PC-3 (cell line): ENCODE measurements around the gene SNRNP25. TPM values are rescaled to one million over a fixed set of nuclear protein-coding genes. Genes with fewer than 3 reads are reported as not detected.
A peak's percentile ranks its signal among the peaks of the same experiment; 100 is the strongest.
"Not testable (repeated sequence)": the region's sequence is repeated elsewhere in the genome, so short reads cannot be mapped to it uniquely, and the experiment has no call there.

ENCODE experiments used
- ATAC-seq: fragments of 200-7000 bp; cut with Tn5 transposase; 2 replicates; pipeline ENCODE4 v1.9.1; 2020; ENCODE audit warnings: mild to moderate bottlenecking, moderate library complexity
- BruUV-seq: library from RNA; stranded (reverse); fragments of 400-500 nt; replicated peaks from 2 replicates; lab custom pipeline; 2021; lab: Mats Ljungman, UMichigan
- CTCF ChIA-PET: fragments of 300-600 bp; sonication (Branson Sonifier 250); formaldehyde crosslinking; loops from one replicate; lab custom pipeline; 2022; ENCODE audit warnings: antibody characterized with exemption; lab: Charles Lee
- POLR2A ChIA-PET: fragments of 300-600 bp; sonication (Branson Sonifier 250); formaldehyde crosslinking; loops from one replicate; lab custom pipeline; 2022; ENCODE audit warnings: antibody characterized with exemption; ENCODE audit not compliant: unreplicated experiment; lab: Charles Lee
- DNase-seq: peaks from one replicate; pipeline ENCODE4 v3.0.0-alpha.2; 2015
- H2AFZ ChIP-seq: fragments of 300-600 bp; sonication (generic); 2 replicates; pipeline ENCODE4 v1.6.0; 2016; ENCODE audit warnings: antibody characterized with exemption, low read length
- H3F3A ChIP-seq: fragments of 300-600 bp; sonication (generic); one replicate; pipeline ENCODE4 v1.6.0; 2017; ENCODE audit warnings: antibody characterized with exemption, low read length, control low read depth, mild to moderate bottlenecking; ENCODE audit not compliant: unreplicated experiment
- H3K27ac ChIP-seq: fragments of 300-600 bp; sonication (generic); 2 replicates; pipeline ENCODE4 v1.5.1; 2016; ENCODE audit warnings: mild to moderate bottlenecking, low read length
- H3K27me3 ChIP-seq: fragments of 300-600 bp; sonication (generic); 2 replicates; pipeline ENCODE4 v1.6.1; 2016; ENCODE audit warnings: low read length, mixed read lengths
- H3K36me3 ChIP-seq: fragments of 300-600 bp; sonication (generic); 2 replicates; pipeline ENCODE4 v1.6.1; 2016; ENCODE audit warnings: low read depth, mixed run types, low read length, mixed read lengths
- H3K4me1 ChIP-seq: fragments of 300-600 bp; sonication (generic); 2 replicates; pipeline ENCODE4 v1.5.1; 2016; ENCODE audit warnings: low read length; ENCODE audit not compliant: insufficient read depth
- H3K4me2 ChIP-seq: fragments of 300-600 bp; sonication (generic); 2 replicates; pipeline ENCODE4 v1.6.0; 2016; ENCODE audit warnings: low read length
- H3K4me3 ChIP-seq: fragments of 300-600 bp; sonication (generic); 2 replicates; pipeline ENCODE4 v1.5.1; 2016; ENCODE audit warnings: mild to moderate bottlenecking, low read length, mixed read lengths
- H3K79me2 ChIP-seq: fragments of 300-600 bp; sonication (generic); 2 replicates; pipeline ENCODE4 v1.6.1; 2017; ENCODE audit warnings: low read length, mixed read lengths
- H3K9ac ChIP-seq: fragments of 300-600 bp; sonication (generic); 2 replicates; pipeline ENCODE4 v1.6.0; 2016; ENCODE audit warnings: mild to moderate bottlenecking, low read length
- H3K9me2 ChIP-seq: fragments of 300-600 bp; sonication (generic); replicated peaks from 2 replicates; pipeline ENCODE4 v1.6.1; 2016; ENCODE audit warnings: mixed run types, low read length, mixed read lengths
- H3K9me3 ChIP-seq: fragments of 300-600 bp; sonication (generic); 2 replicates; pipeline ENCODE4 v1.6.1; 2016; ENCODE audit warnings: low read length, mixed read lengths
- H4K20me1 ChIP-seq: fragments of 300-600 bp; sonication (generic); 2 replicates; pipeline ENCODE4 v1.6.1; 2016; ENCODE audit warnings: low read length, mixed read lengths
- EZH2 ChIP-seq: fragments of 300-600 bp; sonication (generic); IDR thresholded peaks from one replicate; pipeline ENCODE4 v1.6.1; 2017; ENCODE audit warnings: antibody characterized with exemption, mild to moderate bottlenecking, low read length; ENCODE audit not compliant: unreplicated experiment
- EZH2phosphoT487 ChIP-seq: fragments of 300-600 bp; sonication (generic); IDR thresholded peaks from 2 replicates; pipeline ENCODE4 v1.6.1; 2018; ENCODE audit warnings: mild to moderate bottlenecking, antibody characterized with exemption, low read length, borderline replicate concordance
- intact Hi-C: fragments of 100-400 bp; cut with micrococcal nuclease; formaldehyde crosslinking; loops from 2 replicates; pipeline ENCODE4 v1.9.0; 2023
- total RNA-seq: library from RNA; depleted of rRNA; stranded (reverse); fragments of >200 nt; gene quantifications from 2 replicates; pipeline ENCODE4 v1.2.3, GENCODE V29; 2014
- TF ChIP-seq, protein P1 (sequence below): fragments of 300-600 bp; sonication (generic); conservative IDR thresholded peaks from 2 replicates; pipeline ENCODE4 v1.5.1; 2017; ENCODE audit warnings: antibody characterized with exemption, low read depth, mild to moderate bottlenecking, low read length

Gene SNRNP25
- total RNA-seq, 1 experiment from 2014 or later, result 45.8 TPM

GRCh38 chr16:37511-37910 is 16.1 kb upstream of the SNRNP25 start:
- H3K36me3 ChIP-seq, result no peaks in the 10 kb centered on the region; the same call in 1 of the 2 replicates
- no peak overlapping the region for H3K27ac ChIP-seq
- POLR2A ChIA-PET, result no interaction called here
- no peaks in the 10 kb centered on the region for H3F3A ChIP-seq
- no peak overlapping the region for H3K4me3 ChIP-seq
- TF ChIP-seq EZH2 (no peak), EZH2phosphoT487 (no peak)
- TF ChIP-seq, protein P1, sequence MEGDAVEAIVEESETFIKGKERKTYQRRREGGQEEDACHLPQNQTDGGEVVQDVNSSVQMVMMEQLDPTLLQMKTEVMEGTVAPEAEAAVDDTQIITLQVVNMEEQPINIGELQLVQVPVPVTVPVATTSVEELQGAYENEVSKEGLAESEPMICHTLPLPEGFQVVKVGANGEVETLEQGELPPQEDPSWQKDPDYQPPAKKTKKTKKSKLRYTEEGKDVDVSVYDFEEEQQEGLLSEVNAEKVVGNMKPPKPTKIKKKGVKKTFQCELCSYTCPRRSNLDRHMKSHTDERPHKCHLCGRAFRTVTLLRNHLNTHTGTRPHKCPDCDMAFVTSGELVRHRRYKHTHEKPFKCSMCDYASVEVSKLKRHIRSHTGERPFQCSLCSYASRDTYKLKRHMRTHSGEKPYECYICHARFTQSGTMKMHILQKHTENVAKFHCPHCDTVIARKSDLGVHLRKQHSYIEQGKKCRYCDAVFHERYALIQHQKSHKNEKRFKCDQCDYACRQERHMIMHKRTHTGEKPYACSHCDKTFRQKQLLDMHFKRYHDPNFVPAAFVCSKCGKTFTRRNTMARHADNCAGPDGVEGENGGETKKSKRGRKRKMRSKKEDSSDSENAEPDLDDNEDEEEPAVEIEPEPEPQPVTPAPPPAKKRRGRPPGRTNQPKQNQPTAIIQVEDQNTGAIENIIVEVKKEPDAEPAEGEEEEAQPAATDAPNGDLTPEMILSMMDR, result no peak
- H3K79me2 ChIP-seq, result no peaks in the 10 kb centered on the region
- H3K9me3 ChIP-seq, result no peaks in the 10 kb centered on the region
- no peaks in the 10 kb centered on the region for H3K27me3 ChIP-seq
- CTCF ChIA-PET, result no interaction called here
- no peak overlapping the region for H2AFZ ChIP-seq
- H3K9me2 ChIP-seq, result no peaks in the 10 kb centered on the region
- H3K4me2 ChIP-seq, result no peak overlapping the region
- no peak for ATAC-seq
- no peak overlapping the region for H3K9ac ChIP-seq
- H4K20me1 ChIP-seq, result no peaks in the 10 kb centered on the region
- intact Hi-C loops, result no loop called here
- no TSS peak for BruUV-seq
- no peak for DNase-seq
- H3K4me1 ChIP-seq, result peaks cover 5% of the 10 kb centered on the region; the same call in 1 of the 2 replicates

GRCh38 chr16:38206-38605 is 15.4 kb upstream of the SNRNP25 start:
- H3K9me3 ChIP-seq, H3K27ac ChIP-seq, H4K20me1 ChIP-seq, H3K4me2 ChIP-seq, CTCF ChIA-PET, intact Hi-C loops, H2AFZ ChIP-seq, H3F3A ChIP-seq, H3K79me2 ChIP-seq, ATAC-seq, H3K4me3 ChIP-seq, H3K27me3 ChIP-seq, H3K4me1 ChIP-seq, H3K9me2 ChIP-seq, DNase-seq, BruUV-seq, POLR2A ChIA-PET, H3K36me3 ChIP-seq, H3K9ac ChIP-seq: not testable (repeated sequence)

GRCh38 chr16:38941-39892 is 14.4 kb upstream of the SNRNP25 start:
- TF ChIP-seq, protein P1, result no peak
- TF ChIP-seq EZH2 (no peak), EZH2phosphoT487 (no peak)
- H3K36me3 ChIP-seq, result peaks cover under 1% of the 10 kb centered on the region; the same call in 1 of the 2 replicates
- no peak overlapping the region for H3K4me2 ChIP-seq
- H3K79me2 ChIP-seq, result no peaks in the 10 kb centered on the region
- intact Hi-C loops, result no loop called here
- H3K9me2 ChIP-seq, result no peaks in the 10 kb centered on the region
- H3F3A ChIP-seq, result no peaks in the 10 kb centered on the region
- 0 out of 2 replicates have a peak overlapping the region, but pooled peaks have one; percentile 30 for H3K27ac ChIP-seq
- H3K4me3 ChIP-seq, result no peak overlapping the region
- BruUV-seq, result no TSS peak
- ChIA-PET CTCF (no interaction called here), POLR2A (no interaction called here)
- H3K27me3 ChIP-seq, result no peaks in the 10 kb centered on the region
- H2AFZ ChIP-seq, result no peak overlapping the region
- ATAC-seq (peak; percentile 33), DNase-seq (peak; percentile 34)
- H3K9ac ChIP-seq, result no peak overlapping the region
- H3K9me3 ChIP-seq, result no peaks in the 10 kb centered on the region
- H3K4me1 ChIP-seq, result peaks cover 5% of the 10 kb centered on the region; the same call in 1 of the 2 replicates
- no peaks in the 10 kb centered on the region for H4K20me1 ChIP-seq
